Effector memory CD4-positive, alpha-beta T cell (primary cell): ENCODE measurements around the gene ABCA4.

Source experiments
- DNase-seq, 3 donors: peaks; one replicate each; pipeline ENCODE4 v3.0.0-alpha.2; 2020
- H3K27ac ChIP-seq: 2 replicates; pipeline ENCODE4 v1.7.0; 2013; ENCODE audit warnings: mild to moderate bottlenecking, low read length, moderate library complexity; ENCODE audit not compliant: insufficient read depth, poor library complexity, severe bottlenecking
- H3K27me3 ChIP-seq: replicated peaks from 2 replicates; pipeline ENCODE4 v1.7.0; 2013; ENCODE audit warnings: mild to moderate bottlenecking, low read length; ENCODE audit not compliant: insufficient read depth, control insufficient read depth, poor library complexity, severe bottlenecking
- H3K36me3 ChIP-seq: 2 replicates; pipeline ENCODE4 v1.7.0; 2013; ENCODE audit warnings: mild to moderate bottlenecking, low read length, moderate library complexity; ENCODE audit not compliant: control insufficient read depth, insufficient read depth
- H3K4me1 ChIP-seq: 2 replicates; pipeline ENCODE4 v1.7.0; 2013; ENCODE audit warnings: low read length, mild to moderate bottlenecking; ENCODE audit not compliant: control insufficient read depth, insufficient read depth, poor library complexity, severe bottlenecking
- H3K4me3 ChIP-seq: 2 replicates; pipeline ENCODE4 v1.7.0; 2013; ENCODE audit warnings: low read length, low read depth, mild to moderate bottlenecking; ENCODE audit not compliant: insufficient read depth, poor library complexity, severe bottlenecking
- H3K9me3 ChIP-seq: 2 replicates; pipeline ENCODE4 v1.7.0; 2013; ENCODE audit warnings: mild to moderate bottlenecking, low read length, moderate library complexity; ENCODE audit not compliant: control insufficient read depth

ABCA4 gene

DNA sequence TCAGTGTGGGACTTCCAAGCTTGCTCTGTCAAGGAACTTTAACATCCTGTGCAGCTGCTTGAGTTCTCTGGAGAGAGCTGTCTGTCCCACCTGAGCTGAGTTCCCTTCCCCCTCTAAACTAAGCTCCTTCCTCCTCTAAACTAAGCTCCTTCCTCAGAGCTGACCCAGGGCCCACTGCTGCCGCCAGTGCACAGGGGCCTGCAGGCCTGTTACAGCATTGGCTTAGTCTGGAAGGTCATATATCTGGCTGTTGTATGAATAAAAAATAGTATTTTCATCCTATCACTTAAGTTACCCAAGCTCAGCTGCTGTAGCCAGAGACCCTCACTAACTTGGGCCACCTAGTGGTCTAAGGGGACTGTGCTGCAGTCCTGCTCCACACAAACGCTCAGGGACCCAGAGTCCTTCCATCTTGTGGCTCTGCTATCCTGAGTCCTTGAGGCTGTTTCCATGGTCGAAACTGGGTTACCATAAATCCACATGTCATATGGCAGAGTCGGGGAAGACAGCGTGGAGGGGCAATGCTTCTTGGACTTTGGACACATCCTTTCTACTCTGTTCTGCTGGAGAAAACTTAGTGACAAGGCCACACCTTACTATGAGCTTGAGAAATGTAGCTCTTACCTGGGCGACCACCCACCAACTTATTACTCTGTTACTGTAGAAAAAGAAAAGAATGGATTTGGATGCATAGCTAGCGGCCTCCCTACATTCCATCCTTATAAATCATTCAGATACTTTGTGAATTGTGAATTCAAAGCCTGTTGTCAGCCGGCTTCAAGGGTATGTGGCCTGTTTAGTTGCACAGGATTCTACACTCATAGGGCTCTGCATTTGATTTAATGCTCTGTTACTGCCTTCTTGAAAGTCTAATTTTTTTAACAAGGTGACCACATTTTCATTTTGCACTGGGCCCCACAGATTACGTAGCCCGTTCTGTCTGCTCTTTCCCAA lies 140.4 kb downstream of the ABCA4 start:
- Histone ChIP-seq H3K36me3 (no peaks in the 10 kb centered on the region), H3K4me1 (no peaks in the 10 kb centered on the region), H3K27me3 (no peaks in the 10 kb centered on the region), H3K9me3 (no peaks in the 10 kb centered on the region), H3K27ac (no peak overlapping the region), H3K4me3 (no peak overlapping the region)
- no peak for DNase-seq

DNA sequence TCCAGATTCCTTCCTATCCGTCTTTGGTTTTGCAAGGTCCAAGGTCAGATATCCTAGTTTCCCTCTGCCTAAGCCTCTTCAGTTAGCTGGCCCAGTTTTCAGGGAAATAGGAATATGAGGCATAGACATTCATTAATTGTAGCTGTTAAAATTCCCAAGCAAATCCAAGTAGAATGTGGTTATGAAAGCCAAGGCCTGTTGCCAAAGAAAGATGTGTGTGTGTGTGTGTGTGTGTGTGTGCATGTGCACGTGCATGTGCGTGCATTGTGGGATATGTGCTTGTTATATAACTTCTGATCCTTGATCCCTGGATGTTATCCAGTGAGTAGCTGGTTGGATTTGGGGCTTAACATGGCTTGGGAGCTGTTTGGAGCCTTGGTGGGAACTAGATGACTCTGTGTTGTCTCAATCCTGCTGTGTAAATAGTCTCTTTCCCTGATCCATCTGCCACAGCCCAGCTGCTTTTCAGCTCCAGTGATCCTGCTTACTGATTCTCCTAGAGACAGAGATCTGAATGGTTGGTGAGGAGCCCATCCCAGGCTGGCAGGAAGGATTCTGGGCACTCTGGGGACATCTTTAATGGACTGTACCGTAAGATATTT lies 141.1 kb downstream of the ABCA4 start:
- Histone ChIP-seq H3K9me3 (no peaks in the 10 kb centered on the region), H3K27me3 (no peaks in the 10 kb centered on the region), H3K4me3 (no peak overlapping the region), H3K4me1 (no peaks in the 10 kb centered on the region), H3K27ac (no peak overlapping the region), H3K36me3 (no peaks in the 10 kb centered on the region)
- DNase-seq = no peak

DNA sequence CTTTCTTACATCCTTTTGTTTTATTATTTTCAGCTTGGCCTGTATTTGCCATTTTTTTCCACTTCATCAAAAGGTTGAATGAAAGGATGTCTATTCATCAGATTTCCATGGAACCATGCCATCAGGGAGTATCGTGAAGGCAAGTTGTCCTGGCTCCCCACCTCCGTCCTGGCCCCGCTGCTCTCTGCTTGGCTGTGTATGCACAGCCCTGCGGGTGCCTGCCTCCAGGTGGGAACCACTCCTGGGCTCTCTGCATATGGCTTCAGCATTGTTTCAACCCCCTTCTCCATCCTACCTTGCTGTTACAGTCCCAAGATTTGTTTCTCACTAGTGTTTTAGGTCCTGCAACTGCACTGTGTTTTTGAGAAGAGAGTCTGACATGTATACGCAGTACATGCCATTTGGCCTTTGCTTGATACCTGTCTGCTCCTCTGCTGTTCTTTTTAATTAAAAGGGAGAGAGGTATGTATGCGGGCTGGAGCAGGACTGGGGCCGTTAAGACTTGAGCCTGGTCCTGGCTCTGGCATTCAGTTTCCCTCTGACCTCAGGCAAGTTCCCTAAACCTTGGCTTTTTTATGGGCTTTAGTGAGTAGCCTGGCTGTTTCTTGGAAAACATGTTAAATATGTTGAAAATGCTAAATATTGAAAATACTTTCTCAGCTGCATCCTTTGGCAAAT lies 141.8 kb downstream of the ABCA4 start:
- no peaks in the 10 kb centered on the region for H3K9me3 ChIP-seq
- no peaks in the 10 kb centered on the region for H3K27me3 ChIP-seq
- H3K27ac ChIP-seq = no peak overlapping the region
- H3K4me3 ChIP-seq = no peak overlapping the region
- no peak for DNase-seq
- no peaks in the 10 kb centered on the region for H3K36me3 ChIP-seq
- H3K4me1 ChIP-seq = no peaks in the 10 kb centered on the region

DNA sequence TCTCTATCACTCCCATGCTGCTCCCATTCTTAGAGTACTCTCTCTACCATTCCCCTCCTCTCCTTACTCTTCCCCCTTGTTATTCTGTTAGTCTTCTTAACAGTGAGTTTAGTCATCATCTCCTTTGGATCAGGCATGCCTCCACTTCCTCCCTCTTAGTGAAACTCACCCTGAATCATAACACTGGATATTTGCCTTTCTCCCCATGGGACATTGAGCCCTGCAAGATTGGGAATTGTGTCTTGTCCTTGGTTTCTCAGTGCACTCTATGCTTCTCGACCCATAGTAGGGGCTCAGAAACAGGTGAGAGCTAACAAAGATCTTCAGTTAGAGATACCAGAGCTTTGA lies 143.4 kb downstream of the ABCA4 start:
- Histone ChIP-seq H3K9me3 (no peaks in the 10 kb centered on the region), H3K27ac (no peak overlapping the region), H3K4me1 (no peaks in the 10 kb centered on the region), H3K36me3 (no peaks in the 10 kb centered on the region), H3K4me3 (no peak overlapping the region), H3K27me3 (no peaks in the 10 kb centered on the region)
- no peak for DNase-seq

GRCh38 chr1:93976711-93977597 lies 144.0 kb downstream of the ABCA4 start:
- Histone ChIP-seq H3K36me3 (no peaks in the 10 kb centered on the region), H3K27ac (no peak overlapping the region), H3K9me3 (no peaks in the 10 kb centered on the region), H3K4me1 (no peaks in the 10 kb centered on the region), H3K4me3 (no peak overlapping the region), H3K27me3 (no peaks in the 10 kb centered on the region)
- DNase-seq = no peak

DNA sequence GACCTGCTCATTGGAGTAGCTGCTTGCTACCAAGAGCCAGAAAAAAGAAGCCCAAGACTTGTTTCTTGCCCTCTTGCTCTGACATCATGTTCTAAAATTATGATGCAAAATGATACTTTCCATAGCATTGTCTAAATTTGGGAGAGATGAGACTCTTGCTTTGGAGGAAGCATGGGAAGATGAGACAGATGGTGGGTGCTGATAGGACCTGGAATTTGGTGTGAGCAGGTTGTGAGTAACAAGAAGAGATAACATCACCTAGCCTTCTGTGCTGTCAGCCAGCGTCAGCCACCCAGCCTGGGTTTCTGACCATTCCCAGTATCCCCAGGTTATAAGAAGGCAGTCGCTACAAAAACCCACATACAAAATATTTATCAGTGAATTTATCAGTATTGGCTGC lies 144.7 kb downstream of the ABCA4 start:
- no peaks in the 10 kb centered on the region for H3K9me3 ChIP-seq
- H3K27ac ChIP-seq = no peak overlapping the region
- no peak overlapping the region for H3K4me3 ChIP-seq
- H3K4me1 ChIP-seq = no peaks in the 10 kb centered on the region
- no peaks in the 10 kb centered on the region for H3K27me3 ChIP-seq
- no peaks in the 10 kb centered on the region for H3K36me3 ChIP-seq
- DNase-seq = no peak

- Histone ChIP-seq H3K27me3 (no peaks in the 10 kb centered on the region), H3K27ac (no peak overlapping the region), H3K36me3 (no peaks in the 10 kb centered on the region), H3K4me3 (no peak overlapping the region), H3K4me1 (no peaks in the 10 kb centered on the region), H3K9me3 (no peaks in the 10 kb centered on the region)
- DNase-seq = no peak
These were observed 148.6 kb downstream of the ABCA4 start for GRCh38 chr1:93972341-93972740.

- H3K4me3 ChIP-seq = no peak overlapping the region
- no peaks in the 10 kb centered on the region for H3K27me3 ChIP-seq
- DNase-seq = no peak
- H3K27ac ChIP-seq = no peak overlapping the region
- no peaks in the 10 kb centered on the region for H3K9me3 ChIP-seq
- H3K4me1 ChIP-seq = no peaks in the 10 kb centered on the region
- no peaks in the 10 kb centered on the region for H3K36me3 ChIP-seq
These were observed 151.1 kb downstream of the ABCA4 start for GRCh38 chr1:93969887-93970286.

GRCh38 chr1:93969371-93969770 lies 151.6 kb downstream of the ABCA4 start:
- DNase-seq = no peak

More at GRCh38 chr1:93969371-93969770, 151.6 kb downstream of the ABCA4 start:
- H3K36me3 ChIP-seq = no peaks in the 10 kb centered on the region
- H3K27ac ChIP-seq = no peak overlapping the region
- no peaks in the 10 kb centered on the region for H3K4me1 ChIP-seq
- no peaks in the 10 kb centered on the region for H3K27me3 ChIP-seq
- no peak overlapping the region for H3K4me3 ChIP-seq
- H3K9me3 ChIP-seq = no peaks in the 10 kb centered on the region
